Activated T-helper 1 cell treated with anti-CD3 and anti-CD28 coated beads, Interleukin-12 subunit alpha, Interleukin-12 subunit beta, Interleukin-2, Interleukin-4 antibody, amounts not matched to agents 30 ng/mL and 10 ng/mL and 1 ng/mL, durations not matched to agents 14 hours and 24 hours and 36 hours (primary cell): ENCODE results near the gene CRHR2. TPM values are rescaled to one million over a fixed set of nuclear protein-coding genes. Genes with fewer than 3 reads are reported as not detected.
"Not testable (repeated sequence)": the region's sequence is repeated elsewhere in the genome, so short reads cannot be mapped to it uniquely, and the experiment has no call there.

Source experiments
- DNase-seq: peaks from one replicate; pipeline ENCODE4 v3.0.0; 2021; ENCODE audit warnings: low spot score
- H3K27ac Mint-ChIP-seq: one replicate; pipeline ENCODE4 v1.8.0; 2021; ENCODE audit warnings: mild to moderate bottlenecking, mixed read lengths
- H3K27me3 Mint-ChIP-seq: one replicate; pipeline ENCODE4 v1.8.0; 2022; ENCODE audit warnings: mild to moderate bottlenecking, moderate library complexity, mixed read lengths; ENCODE audit not compliant: insufficient read depth
- H3K36me3 Mint-ChIP-seq: one replicate; pipeline ENCODE4 v1.8.0; 2021; ENCODE audit warnings: low read depth, mixed read lengths
- H3K4me1 Mint-ChIP-seq: one replicate; pipeline ENCODE4 v1.8.0; 2021; ENCODE audit warnings: low read depth, mixed read lengths
- H3K4me3 Mint-ChIP-seq: one replicate; pipeline ENCODE4 v1.8.0; 2021; ENCODE audit warnings: mild to moderate bottlenecking, moderate library complexity, mixed read lengths
- H3K9me3 Mint-ChIP-seq: one replicate; pipeline ENCODE4 v1.8.0; 2021; ENCODE audit warnings: mixed read lengths
- intact Hi-C: fragments of 100-400 bp; cut with micrococcal nuclease; formaldehyde crosslinking; loops from one replicate; pipeline ENCODE4 v1.15.1; 2024
- total RNA-seq: library from RNA; stranded (reverse); gene quantifications from 2 replicates; pipeline ENCODE4 v1.2.3, GENCODE V29; 2022

CRHR2 gene
- total RNA-seq, 1 donor from 2014 or later, result not detected

DNA sequence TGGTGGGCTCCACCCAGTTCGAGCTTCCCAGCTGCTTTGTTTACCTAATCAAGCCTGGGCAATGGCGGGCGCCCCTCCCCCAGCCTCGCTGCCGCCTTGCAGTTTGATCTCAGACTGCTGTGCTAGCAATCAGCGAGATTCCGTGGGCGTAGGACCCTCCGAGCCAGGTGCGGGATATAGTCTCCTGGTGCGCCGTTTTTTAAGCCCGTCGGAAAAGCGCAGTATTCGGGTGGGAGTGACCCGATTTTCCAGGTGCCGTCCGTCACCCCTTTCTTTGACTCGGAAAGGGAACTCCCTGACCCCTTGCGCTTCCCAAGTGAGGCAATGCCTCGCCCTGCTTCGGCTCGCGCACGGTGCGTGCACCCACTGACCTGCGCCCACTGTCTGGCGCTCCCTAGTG is 39.9 kb downstream of the CRHR2 start:
- H3K4me3 Mint-ChIP-seq, H3K27me3 Mint-ChIP-seq, intact Hi-C loops, H3K9me3 Mint-ChIP-seq, DNase-seq, H3K4me1 Mint-ChIP-seq, H3K27ac Mint-ChIP-seq, H3K36me3 Mint-ChIP-seq: not testable (repeated sequence)

DNA sequence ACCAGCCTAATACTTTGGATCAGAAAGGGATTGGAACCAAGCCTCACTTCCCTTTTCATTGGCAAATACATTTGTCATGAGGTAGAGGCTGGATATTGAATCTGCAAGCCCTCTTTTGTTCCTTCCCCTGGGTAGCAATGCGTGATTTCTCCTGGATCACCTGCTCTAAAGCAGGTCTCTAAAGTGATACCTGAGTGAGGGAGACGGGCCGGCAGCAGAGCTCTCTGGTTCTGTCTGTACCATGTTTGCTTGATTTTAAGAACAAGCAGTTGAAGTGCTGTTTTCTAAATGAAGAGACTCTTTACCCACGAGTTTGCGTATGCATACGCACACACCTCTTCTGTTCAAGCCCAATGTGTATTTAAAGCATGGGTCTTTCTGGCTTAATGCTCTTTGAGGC is 46.5 kb downstream of the CRHR2 start:
- H3K9me3 Mint-ChIP-seq, result no peaks in the 10 kb centered on the region
- H3K27ac Mint-ChIP-seq, result no peak overlapping the region
- H3K36me3 Mint-ChIP-seq, result peaks cover 45% of the 10 kb centered on the region
- peaks cover 13% of the 10 kb centered on the region for H3K4me1 Mint-ChIP-seq
- H3K4me3 Mint-ChIP-seq, result no peak overlapping the region
- H3K27me3 Mint-ChIP-seq, result no peaks in the 10 kb centered on the region
- intact Hi-C loops, result no loop called here
- no peak for DNase-seq

DNA sequence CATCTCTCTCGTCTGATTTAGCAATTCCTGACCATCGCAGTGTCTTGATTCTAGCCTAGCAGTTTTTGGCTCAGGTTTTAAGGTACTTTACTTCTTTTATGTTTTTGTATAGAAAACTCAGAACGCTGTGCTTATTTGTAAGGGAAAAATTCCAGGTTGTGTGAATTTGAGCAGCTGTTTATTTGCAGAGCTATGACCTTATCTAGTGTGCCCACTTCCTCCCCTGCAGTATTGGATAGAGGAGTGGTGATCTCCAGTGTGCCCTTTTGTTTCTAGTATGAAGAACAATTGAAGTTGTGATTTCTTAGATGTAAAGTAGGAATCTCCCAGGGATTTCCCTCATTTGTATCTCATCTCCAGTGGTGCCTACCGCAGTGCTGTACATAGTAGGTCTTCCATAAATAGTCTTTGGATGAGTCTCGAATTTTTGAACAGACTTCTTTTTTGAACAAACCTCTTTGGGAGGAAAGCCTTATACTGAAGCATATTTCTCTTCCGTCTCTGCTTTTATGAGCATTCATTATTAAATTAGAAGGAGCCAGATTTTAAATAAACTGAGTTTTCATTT is 47.5 kb downstream of the CRHR2 start:
- Mint-ChIP-seq H3K27me3 (no peaks in the 10 kb centered on the region), H3K4me1 (peaks cover 13% of the 10 kb centered on the region), H3K9me3 (no peaks in the 10 kb centered on the region), H3K36me3 (peaks cover 50% of the 10 kb centered on the region), H3K27ac (peak overlapping the region; percentile 8), H3K4me3 (no peak overlapping the region)
- no peak for DNase-seq
- intact Hi-C loops, result no loop called here

DNA sequence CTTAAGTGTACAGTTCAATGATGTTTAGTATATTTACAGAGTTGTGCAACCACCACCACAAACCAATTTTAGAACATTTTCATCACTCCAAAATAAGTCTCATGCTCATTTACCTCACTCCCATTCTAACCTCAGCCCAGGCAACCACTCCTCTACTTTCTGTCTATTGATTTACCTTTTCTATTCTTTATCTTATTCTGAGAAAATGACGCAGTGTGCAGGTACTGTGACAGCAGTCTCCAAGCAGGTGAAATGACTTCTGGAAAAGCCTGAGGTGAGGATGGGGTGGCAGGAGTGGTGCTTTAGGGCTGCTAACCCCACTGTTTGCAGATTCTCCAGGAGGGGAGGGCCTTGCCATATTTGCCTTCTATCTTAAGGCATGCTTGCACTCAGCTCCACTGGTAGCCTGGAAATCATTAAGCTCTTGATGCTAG is 48.0 kb downstream of the CRHR2 start:
- no peak for DNase-seq
- peaks cover 13% of the 10 kb centered on the region for H3K4me1 Mint-ChIP-seq
- H3K4me3 Mint-ChIP-seq, result no peak overlapping the region
- intact Hi-C loops, result no loop called here
- no peaks in the 10 kb centered on the region for H3K27me3 Mint-ChIP-seq
- H3K36me3 Mint-ChIP-seq, result peaks cover 52% of the 10 kb centered on the region
- no peaks in the 10 kb centered on the region for H3K9me3 Mint-ChIP-seq
- peak overlapping the region; percentile 0 for H3K27ac Mint-ChIP-seq

DNA sequence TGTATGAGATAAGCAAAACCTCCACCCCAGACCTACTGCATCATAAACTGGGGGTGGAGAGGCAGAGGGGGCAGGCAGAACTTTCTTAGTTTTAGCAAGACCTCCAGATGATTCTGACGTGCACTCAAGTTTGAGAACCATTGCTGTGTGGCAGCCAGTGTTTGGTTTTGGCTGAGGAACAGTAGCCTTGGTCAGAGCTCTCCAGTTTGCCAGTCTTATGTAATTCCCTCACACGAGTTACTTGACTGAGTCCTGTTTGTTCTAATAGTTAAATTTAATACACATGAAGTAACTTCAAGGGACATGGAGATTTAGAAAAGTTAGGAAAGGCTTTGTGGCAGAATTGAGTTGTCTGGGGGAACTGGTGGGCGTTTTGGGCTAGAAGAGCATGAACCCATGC is 49.0 kb downstream of the CRHR2 start:
- Mint-ChIP-seq H3K27ac (no peak overlapping the region), H3K4me1 (peaks cover 13% of the 10 kb centered on the region), H3K4me3 (no peak overlapping the region), H3K36me3 (peaks cover 61% of the 10 kb centered on the region), H3K9me3 (no peaks in the 10 kb centered on the region), H3K27me3 (no peaks in the 10 kb centered on the region)
- intact Hi-C loops, result no loop called here
- DNase-seq, result no peak

DNA sequence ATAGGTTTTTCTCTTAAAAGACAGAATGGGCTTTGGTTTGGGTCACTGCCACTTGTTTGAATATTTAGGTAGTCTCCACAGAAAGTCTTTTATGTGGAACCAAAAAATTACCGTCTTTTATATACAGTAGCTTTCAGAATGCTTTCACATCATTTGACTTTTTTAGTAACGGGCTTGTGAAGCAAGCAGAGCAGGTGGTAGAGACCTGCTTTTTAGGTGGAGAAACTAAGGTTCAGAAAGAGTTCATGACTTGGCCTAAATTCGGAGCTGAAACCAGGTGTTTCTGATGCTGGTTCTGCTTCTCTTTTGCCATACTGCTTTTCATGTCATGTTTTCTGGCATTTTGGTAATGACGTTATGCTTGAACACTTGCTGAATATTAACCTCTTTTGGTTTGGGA is 51.3 kb downstream of the CRHR2 start:
- H3K4me1 Mint-ChIP-seq, result peaks cover 23% of the 10 kb centered on the region
- H3K4me3 Mint-ChIP-seq, result no peak overlapping the region
- intact Hi-C loops, result no loop called here
- no peak for DNase-seq
- H3K9me3 Mint-ChIP-seq, result no peaks in the 10 kb centered on the region
- no peak overlapping the region for H3K27ac Mint-ChIP-seq
- H3K36me3 Mint-ChIP-seq, result peaks cover 69% of the 10 kb centered on the region
- no peaks in the 10 kb centered on the region for H3K27me3 Mint-ChIP-seq

DNA sequence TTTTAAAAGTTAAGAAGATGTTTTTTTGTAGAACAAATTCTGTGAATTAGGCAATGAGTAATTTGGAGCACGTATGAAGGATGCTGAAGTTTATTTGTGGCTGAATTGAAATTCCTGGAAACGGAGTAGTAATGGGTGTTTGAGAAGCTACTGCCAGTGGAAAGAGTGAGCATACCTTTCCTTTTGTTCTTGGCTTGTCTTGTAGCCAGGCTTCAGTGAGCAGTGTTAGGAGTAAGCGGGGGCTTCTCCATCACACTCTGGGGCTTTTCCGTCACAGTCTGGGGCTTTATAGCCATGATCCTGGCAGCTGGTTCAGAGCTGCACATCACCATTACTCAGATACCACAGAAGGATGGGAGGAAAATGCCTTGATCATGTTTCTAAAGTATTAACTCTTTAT is 55.2 kb downstream of the CRHR2 start:
- Mint-ChIP-seq H3K27ac (peak overlapping the region; percentile 88), H3K9me3 (no peaks in the 10 kb centered on the region), H3K4me1 (peaks cover 19% of the 10 kb centered on the region), H3K36me3 (peaks cover 59% of the 10 kb centered on the region), H3K4me3 (no peak overlapping the region), H3K27me3 (no peaks in the 10 kb centered on the region)
- no peak for DNase-seq
- intact Hi-C loops, result loop anchor here (1.0 to 2.0 kb wide), 3 partner anchors 14 to 113 kb away; partner anchors contain the start of gene GARS1

DNA sequence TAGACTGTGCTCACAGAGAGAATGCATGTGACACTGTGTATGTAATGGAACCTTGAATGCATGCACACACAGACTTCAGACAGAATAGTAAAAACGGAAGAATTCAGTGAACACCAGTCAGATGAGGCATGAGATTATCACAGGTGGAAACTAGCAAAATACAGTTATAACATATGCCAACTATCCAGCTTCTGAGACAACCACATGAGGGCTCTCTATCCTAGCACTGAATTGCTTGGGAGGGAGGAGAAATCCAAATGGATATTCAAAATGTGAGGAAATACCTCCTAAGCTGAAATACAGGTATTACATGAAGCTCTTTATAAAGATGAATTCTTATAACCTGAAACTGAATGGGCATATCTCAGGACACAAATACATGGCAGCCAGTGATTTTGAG is 57.0 kb downstream of the CRHR2 start:
- Mint-ChIP-seq H3K36me3 (peaks cover 61% of the 10 kb centered on the region), H3K4me3 (no peak overlapping the region), H3K4me1 (peaks cover 26% of the 10 kb centered on the region), H3K27ac (peak overlapping the region; percentile 55), H3K27me3 (no peaks in the 10 kb centered on the region), H3K9me3 (no peaks in the 10 kb centered on the region)
- DNase-seq, result no peak
- intact Hi-C loops, result no loop called here

DNA sequence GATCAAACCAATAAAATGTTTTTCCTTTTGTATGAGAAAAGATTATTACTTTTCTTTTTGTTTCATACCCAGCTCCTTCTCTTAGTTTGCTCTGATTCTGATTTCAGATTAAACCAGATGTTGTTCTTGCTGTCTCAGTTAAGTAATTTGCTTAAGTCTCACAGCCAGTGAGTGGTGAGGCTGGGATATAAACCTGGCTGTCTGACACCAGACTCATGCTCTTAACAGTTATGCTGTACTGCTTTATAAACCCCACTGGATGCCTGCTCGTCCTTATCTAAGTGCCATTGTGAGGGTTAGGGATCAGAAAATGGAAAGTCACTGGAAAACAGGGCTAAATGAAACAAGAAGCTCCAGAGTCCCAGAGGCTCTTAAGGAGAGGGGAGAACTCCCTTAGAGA is 63.3 kb downstream of the CRHR2 start:
- Mint-ChIP-seq H3K27me3 (no peaks in the 10 kb centered on the region), H3K9me3 (no peaks in the 10 kb centered on the region), H3K4me3 (no peak overlapping the region), H3K36me3 (peaks cover 61% of the 10 kb centered on the region), H3K27ac (no peak overlapping the region), H3K4me1 (peaks cover 17% of the 10 kb centered on the region)
- intact Hi-C loops, result no loop called here
- no peak for DNase-seq

DNA sequence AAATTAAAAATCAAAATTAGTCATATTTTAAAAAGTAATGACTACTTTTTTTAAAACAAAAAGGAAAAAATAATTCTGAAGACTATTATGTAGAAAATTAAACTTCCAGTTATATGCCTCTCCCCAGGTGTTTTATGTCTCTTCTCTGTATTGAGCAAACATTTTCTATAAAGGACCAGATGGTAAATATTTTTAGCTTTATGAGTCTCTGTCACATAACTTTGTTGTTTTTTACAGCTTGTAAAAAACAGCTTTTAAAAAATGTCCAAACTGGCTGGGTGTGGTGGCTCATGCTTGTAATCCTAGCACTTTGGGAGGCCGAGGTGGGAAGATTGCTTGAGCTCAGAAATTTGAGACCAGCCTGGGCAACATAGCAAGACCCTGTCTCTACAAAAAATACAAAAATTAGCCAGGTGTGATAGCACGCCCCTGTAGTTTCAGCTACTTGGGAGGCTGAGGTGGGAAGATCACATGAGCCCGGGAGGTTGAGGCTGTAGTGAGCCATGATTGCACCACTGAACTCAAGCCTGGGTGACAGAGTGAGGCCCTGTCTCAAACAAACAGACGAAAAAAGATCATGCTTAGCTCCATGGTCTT is 64.1 kb downstream of the CRHR2 start:
- Mint-ChIP-seq H3K4me1 (peaks cover 25% of the 10 kb centered on the region), H3K27me3 (no peaks in the 10 kb centered on the region), H3K9me3 (no peaks in the 10 kb centered on the region), H3K27ac (no peak overlapping the region), H3K4me3 (no peak overlapping the region), H3K36me3 (peaks cover 61% of the 10 kb centered on the region)
- DNase-seq, result no peak
- intact Hi-C loops, result no loop called here

DNA sequence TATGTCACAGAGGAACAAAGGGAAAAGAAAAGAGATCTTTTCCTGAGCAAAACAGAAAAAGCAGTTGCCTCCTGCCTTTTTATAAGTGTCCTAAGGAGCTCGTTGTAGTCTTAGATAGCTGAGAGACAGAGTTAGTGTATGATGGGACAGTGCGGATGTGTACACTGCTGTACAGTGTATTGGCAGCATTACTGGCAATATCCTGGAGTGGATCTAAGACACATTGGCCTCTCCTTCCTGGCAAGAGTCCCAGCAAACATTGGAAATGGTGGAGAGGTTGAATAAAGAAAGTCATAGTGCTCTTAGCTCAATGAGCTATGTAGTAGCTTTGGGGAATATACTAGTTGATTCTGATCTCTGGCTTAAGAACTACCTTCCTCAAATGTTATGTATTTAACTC is 64.9 kb downstream of the CRHR2 start:
- intact Hi-C loops, result no loop called here
- peaks cover 33% of the 10 kb centered on the region for H3K4me1 Mint-ChIP-seq
- peaks cover 66% of the 10 kb centered on the region for H3K36me3 Mint-ChIP-seq
- H3K9me3 Mint-ChIP-seq, result no peaks in the 10 kb centered on the region
- no peaks in the 10 kb centered on the region for H3K27me3 Mint-ChIP-seq
- DNase-seq, result no peak
- no peak overlapping the region for H3K27ac Mint-ChIP-seq
- H3K4me3 Mint-ChIP-seq, result no peak overlapping the region

DNA sequence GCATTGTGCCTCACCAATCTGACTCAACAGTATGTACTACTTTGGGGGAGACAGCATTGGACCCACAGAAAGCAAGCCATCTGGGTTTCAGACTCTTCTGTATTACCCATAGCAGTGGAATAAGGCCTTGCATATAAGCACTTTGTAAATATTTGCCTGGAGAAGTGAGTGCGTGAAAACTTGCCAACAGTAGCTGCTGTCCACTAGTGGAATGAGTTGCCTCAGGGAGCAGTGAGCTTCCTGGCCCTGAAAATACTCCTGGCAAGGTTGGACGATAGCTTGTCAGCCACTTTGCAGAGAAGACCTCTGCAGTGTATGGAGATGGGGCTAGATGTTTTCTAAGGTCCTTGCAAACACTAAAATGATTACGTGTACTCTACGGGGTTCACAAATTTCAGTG is 65.9 kb downstream of the CRHR2 start:
- intact Hi-C loops, result no loop called here
- Mint-ChIP-seq H3K27me3 (no peaks in the 10 kb centered on the region), H3K4me1 (peaks cover 31% of the 10 kb centered on the region), H3K27ac (no peak overlapping the region), H3K4me3 (no peak overlapping the region), H3K36me3 (peaks cover 63% of the 10 kb centered on the region), H3K9me3 (no peaks in the 10 kb centered on the region)
- DNase-seq, result no peak

DNA sequence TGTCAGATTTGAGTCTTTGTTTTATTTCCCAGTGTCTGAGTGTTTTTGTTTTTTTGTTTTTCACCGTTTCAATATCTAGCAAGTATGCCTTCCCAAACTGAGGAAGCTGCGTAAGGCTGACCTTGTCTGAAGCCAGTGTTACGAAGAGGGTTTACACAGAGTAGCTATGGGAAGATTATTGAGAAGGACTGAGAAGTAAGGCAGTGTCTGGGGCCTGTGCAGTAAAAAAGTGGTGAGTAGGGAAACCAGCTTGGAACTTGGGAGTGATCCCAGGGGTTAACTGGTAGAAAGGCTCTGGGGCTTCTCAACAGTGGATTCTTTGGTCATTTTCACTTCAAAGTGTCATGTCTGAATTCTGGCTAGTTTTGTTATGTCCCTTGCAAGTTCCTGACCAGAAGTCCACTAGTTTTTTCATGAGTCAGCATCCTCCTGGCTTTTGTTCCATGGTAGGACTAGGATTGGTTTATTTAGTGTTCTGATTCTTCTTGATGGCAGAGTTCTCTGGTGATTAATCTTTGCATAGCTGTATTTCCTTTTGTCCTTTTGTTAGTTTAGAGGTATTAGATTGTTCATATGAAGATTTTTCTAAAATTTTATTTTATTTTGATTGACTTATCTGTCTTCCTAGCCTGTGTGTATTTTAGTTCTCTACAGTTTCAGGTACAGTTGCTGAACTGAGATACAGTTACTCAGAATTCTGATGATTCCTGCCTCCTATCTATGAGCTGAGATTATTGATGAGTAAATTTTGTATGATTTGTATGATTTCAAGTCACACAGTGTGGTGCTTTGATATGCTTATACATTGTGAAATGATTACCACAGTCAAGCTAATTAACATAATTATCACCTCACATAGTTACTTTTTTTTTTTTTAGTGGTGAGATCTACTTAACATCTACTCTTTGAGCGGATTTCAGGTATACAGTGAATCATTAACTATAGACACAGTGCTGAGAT is 68.6 kb downstream of the CRHR2 start:
- Mint-ChIP-seq H3K36me3 (peaks cover 67% of the 10 kb centered on the region), H3K4me1 (peaks cover 35% of the 10 kb centered on the region), H3K4me3 (no peak overlapping the region), H3K9me3 (no peaks in the 10 kb centered on the region), H3K27ac (peak overlapping the region; percentile 55), H3K27me3 (no peaks in the 10 kb centered on the region)
- no peak for DNase-seq
- intact Hi-C loops, result loop anchor here (2.0 kb wide), 1 partner anchor 13 kb away; no protein-coding TSS in a partner anchor
